ENCODE results near the gene ADORA2A.

- no peak for TF ChIP-seq POLR2AphosphoS5 (IDR thresholded peaks at IDR 0.05; ENCODE audit: low read depth, low read length)
- no peak for TF ChIP-seq SIN3A (IDR thresholded peaks at IDR 0.05; ENCODE audit: borderline replicate concordance, insufficient read depth, low read length)
Measured at GRCh38 chr22:24485170-24485569, 57.8 kb downstream of the ADORA2A start.

Measured in PFSK-1 (cell line).